Left ventricle myocardium inferior (tissue), 1 donor: ENCODE measurements around the gene ASCC2. TPM values are rescaled to one million over a fixed set of nuclear protein-coding genes. Genes with fewer than 3 reads are reported as not detected.
A peak's percentile ranks its signal among the peaks of the same experiment; 100 is the strongest.

Experiments
- DNase-seq: peaks from one replicate; pipeline ENCODE4 v3.0.0-alpha.2; 2020
- H3K27ac ChIP-seq: fragments of 200-600 bp; replicated peaks from 2 replicates; pipeline ENCODE4 v1.8.0; 2021
- H3K27me3 ChIP-seq: fragments of 200-600 bp; 2 replicates; pipeline ENCODE4 v1.8.0; 2021; ENCODE audit warnings: low read depth
- H3K36me3 ChIP-seq: fragments of 200-600 bp; 2 replicates; pipeline ENCODE4 v1.8.0; 2021
- H3K4me1 ChIP-seq: fragments of 200-600 bp; 2 replicates; pipeline ENCODE4 v1.8.0; 2021
- H3K4me3 ChIP-seq: fragments of 200-600 bp; 2 replicates; pipeline ENCODE4 v1.8.0; 2021; ENCODE audit warnings: mild to moderate bottlenecking, moderate library complexity
- H3K9me3 ChIP-seq: fragments of 200-600 bp; replicated peaks from 2 replicates; pipeline ENCODE4 v1.8.0; 2021
- intact Hi-C: fragments of 100-400 bp; cut with micrococcal nuclease; formaldehyde crosslinking; loops from one replicate; pipeline ENCODE4 v1.11.0; 2022
- total RNA-seq: library from RNA; stranded (reverse); fragmentation: NEBNext Ultra II Directional; extraction: Animal tissue kit (Norgen Biotek cat#: 25700); gene quantifications from one replicate; pipeline ENCODE4 v1.2.1, GENCODE V29; 2021
- TF ChIP-seq, protein P1 (sequence below): fragments of 200-600 bp; IDR thresholded peaks from 2 replicates; pipeline ENCODE4 v1.8.0; 2021; ENCODE audit warnings: antibody characterized with exemption, mild to moderate bottlenecking, borderline replicate concordance
- donor health status: DM: no; HTN: yes; CAD: no; lungs with severe emphysema.

The ASCC2 gene
- total RNA-seq, 1 donor from 2014 or later = 34.7 TPM

DNA sequence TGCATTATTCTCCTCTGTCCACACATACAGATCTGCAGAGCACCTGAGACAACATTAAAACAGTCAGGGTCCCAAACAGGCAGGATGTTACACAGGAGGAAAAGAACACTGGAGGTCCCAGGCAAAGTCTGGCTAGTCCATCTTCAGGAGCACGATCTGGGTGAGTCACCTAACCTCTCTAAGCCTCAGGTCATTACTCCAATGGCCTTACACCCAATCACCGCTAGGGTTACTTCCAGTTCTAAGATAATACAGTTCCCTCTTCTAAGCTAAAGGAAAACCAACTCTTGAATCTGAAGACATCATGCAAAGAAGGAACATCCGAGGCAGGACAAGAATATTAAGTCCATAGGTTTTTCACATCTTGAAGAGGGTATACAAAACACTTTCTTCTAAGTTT lies 24.5 kb downstream of the ASCC2 start:
- Histone ChIP-seq H3K36me3 (peaks cover 75% of the 10 kb centered on the region), H3K4me3 (no peak overlapping the region), H3K4me1 (peaks cover 48% of the 10 kb centered on the region), H3K27me3 (no peaks in the 10 kb centered on the region), H3K27ac (peak overlapping the region; percentile 6), H3K9me3 (no peaks in the 10 kb centered on the region)
- no peak for DNase-seq
- intact Hi-C loops = no loop called here
- TF ChIP-seq, protein P1, sequence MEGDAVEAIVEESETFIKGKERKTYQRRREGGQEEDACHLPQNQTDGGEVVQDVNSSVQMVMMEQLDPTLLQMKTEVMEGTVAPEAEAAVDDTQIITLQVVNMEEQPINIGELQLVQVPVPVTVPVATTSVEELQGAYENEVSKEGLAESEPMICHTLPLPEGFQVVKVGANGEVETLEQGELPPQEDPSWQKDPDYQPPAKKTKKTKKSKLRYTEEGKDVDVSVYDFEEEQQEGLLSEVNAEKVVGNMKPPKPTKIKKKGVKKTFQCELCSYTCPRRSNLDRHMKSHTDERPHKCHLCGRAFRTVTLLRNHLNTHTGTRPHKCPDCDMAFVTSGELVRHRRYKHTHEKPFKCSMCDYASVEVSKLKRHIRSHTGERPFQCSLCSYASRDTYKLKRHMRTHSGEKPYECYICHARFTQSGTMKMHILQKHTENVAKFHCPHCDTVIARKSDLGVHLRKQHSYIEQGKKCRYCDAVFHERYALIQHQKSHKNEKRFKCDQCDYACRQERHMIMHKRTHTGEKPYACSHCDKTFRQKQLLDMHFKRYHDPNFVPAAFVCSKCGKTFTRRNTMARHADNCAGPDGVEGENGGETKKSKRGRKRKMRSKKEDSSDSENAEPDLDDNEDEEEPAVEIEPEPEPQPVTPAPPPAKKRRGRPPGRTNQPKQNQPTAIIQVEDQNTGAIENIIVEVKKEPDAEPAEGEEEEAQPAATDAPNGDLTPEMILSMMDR = no peak

DNA sequence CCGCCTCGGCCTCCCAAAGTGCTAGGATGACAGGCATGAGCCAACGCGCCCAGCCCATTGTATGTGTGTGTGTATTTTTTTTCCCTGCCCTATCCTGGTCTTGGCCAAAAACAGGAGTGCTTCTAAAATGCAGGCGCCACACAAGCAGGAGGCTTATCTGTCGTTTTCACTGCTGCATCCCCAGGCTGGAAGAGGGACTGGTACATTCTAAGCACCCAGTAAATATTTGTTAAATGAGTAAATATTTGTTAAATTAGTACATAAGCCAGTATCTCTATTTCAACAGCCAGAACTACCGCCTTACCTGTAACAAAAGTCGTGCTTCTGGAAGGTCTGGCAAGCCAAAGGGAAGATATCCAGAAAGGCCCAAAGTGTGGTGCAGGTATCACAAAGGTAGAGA lies 24.9 kb downstream of the ASCC2 start:
- intact Hi-C loops = no loop called here
- H3K4me1 ChIP-seq = peaks cover 44% of the 10 kb centered on the region
- H3K27me3 ChIP-seq = no peaks in the 10 kb centered on the region
- TF ChIP-seq, protein P1 = no peak
- no peak overlapping the region for H3K27ac ChIP-seq
- H3K9me3 ChIP-seq = no peaks in the 10 kb centered on the region
- peaks cover 79% of the 10 kb centered on the region for H3K36me3 ChIP-seq
- H3K4me3 ChIP-seq = no peak overlapping the region
- no peak for DNase-seq

DNA sequence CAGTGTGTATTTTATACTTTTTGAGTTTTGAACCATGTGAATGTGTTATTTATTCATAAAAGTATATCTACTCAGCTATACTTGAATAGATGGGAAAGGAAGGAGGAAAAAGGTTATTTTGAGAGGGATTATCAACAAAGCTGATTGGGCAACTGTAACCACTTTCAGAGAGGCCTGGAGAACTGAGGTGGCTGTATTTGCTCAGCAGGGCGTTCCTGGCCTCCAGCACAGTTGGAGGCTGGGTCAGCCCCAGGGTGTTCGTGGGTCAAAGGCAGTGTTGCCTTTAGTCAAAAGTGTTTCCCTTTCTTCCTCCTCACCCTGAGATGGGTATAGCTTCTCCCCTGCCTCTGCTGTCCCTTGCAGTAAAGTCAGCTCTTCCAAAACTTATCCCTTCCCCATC lies 26.7 kb downstream of the ASCC2 start:
- Histone ChIP-seq H3K4me3 (no peak overlapping the region), H3K36me3 (peaks cover 96% of the 10 kb centered on the region), H3K27me3 (no peaks in the 10 kb centered on the region), H3K9me3 (no peaks in the 10 kb centered on the region), H3K27ac (no peak overlapping the region), H3K4me1 (peaks cover 27% of the 10 kb centered on the region)
- DNase-seq = no peak
- TF ChIP-seq, protein P1 = no peak
- intact Hi-C loops = no loop called here

DNA sequence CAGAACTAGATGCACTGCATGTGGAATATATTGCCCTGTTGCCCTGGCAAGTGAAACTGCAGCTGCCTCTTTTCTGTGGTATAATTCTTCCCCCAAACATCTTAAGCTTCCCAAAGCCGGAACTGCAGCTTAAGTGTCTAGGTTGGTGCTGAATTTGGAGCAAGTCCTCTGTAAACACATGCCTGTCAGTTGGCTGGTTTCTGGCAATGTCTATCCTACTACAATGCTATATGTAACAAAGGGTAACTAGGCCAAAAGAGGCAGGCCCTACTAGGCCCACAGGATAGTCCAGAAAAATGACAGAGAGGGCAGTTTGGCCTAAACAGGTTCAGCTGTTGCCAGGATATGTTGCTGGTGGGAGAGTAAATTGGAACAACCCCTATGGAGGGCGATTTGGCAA lies 27.9 kb downstream of the ASCC2 start:
- no peak overlapping the region for H3K4me3 ChIP-seq
- no peaks in the 10 kb centered on the region for H3K27me3 ChIP-seq
- intact Hi-C loops = no loop called here
- peaks cover 15% of the 10 kb centered on the region for H3K4me1 ChIP-seq
- no peaks in the 10 kb centered on the region for H3K9me3 ChIP-seq
- no peak overlapping the region for H3K27ac ChIP-seq
- peaks cover 99% of the 10 kb centered on the region for H3K36me3 ChIP-seq
- TF ChIP-seq, protein P1 = no peak
- DNase-seq = no peak

DNA sequence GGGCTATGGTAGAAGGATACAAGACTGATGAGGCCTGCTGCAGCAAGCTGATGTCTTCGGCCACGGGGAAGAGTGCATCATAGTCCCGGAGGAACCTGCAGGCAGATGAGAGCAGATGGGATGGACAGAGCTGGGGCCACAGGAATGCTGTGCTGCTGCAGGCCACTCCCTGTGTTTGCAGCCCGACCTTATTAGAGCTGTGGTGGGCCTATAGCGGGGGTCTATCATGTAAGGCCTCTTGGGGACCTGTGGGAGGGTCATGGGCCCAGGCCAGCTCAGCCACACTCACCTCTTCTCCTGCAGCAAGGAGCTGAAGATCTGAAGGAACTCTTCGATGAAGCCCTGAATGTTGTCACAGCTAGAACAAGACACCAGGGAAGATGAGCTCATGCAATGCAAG lies 31.9 kb downstream of the ASCC2 start:
- peaks cover 99% of the 10 kb centered on the region for H3K36me3 ChIP-seq
- intact Hi-C loops = no loop called here
- H3K27me3 ChIP-seq = no peaks in the 10 kb centered on the region
- H3K27ac ChIP-seq = no peak overlapping the region
- H3K9me3 ChIP-seq = no peaks in the 10 kb centered on the region
- H3K4me3 ChIP-seq = no peak overlapping the region
- TF ChIP-seq, protein P1 = no peak
- DNase-seq = no peak
- H3K4me1 ChIP-seq = peaks cover 14% of the 10 kb centered on the region

DNA sequence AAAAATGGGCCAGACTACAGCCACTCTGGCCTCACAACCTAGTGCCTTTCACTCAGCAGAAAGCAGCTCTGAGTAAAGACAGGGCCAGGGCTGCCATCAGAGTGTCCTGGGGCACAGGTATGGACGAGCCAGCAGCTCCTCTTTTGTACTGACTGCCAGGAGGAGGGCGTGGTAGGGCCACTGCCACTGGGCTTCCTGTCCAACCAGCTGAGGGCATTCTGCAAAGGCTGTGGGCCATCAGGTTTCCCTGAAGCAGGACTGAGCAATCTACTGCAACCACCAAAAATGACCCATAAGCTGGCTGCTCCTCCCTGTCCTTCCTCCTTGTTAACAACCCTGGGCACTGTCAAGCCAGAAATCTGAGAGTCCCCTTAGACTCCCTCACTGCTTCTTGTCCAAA lies 33.1 kb downstream of the ASCC2 start:
- Histone ChIP-seq H3K36me3 (peaks cover 99% of the 10 kb centered on the region), H3K27ac (no peak overlapping the region), H3K9me3 (no peaks in the 10 kb centered on the region), H3K27me3 (no peaks in the 10 kb centered on the region), H3K4me3 (no peak overlapping the region), H3K4me1 (peaks cover 26% of the 10 kb centered on the region)
- intact Hi-C loops = no loop called here
- no peak for DNase-seq
- TF ChIP-seq, protein P1 = no peak
